ENCODE data around the gene PCNA.
A peak's percentile ranks its signal among the peaks of the same experiment; 100 is the strongest.
"Not testable (repeated sequence)": the region's sequence is repeated elsewhere in the genome, so short reads cannot be mapped to it uniquely, and the experiment has no call there.

The PCNA gene

DNA sequence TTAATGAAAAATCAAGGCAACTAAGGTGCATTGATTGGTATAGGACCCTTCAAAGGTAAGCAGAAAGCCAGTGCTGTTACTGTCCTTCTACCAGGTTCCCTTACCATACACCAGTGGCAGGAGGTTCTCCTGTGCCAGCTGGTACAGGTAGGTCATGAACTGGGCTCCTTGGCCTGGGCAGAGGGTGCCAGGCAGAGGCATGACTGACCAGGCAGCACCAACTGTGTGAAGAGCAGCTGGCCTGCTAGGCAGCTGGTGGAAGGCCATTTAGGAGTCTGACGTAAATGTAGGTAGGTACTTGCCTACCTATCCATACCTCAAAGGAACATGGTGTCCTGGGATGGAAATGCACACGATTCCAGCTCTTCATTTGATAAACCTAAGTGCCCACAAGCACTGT is 23.3 kb downstream of the PCNA start:
- DNase-seq (ENCODE audit: low spot score), result no peak

DNA sequence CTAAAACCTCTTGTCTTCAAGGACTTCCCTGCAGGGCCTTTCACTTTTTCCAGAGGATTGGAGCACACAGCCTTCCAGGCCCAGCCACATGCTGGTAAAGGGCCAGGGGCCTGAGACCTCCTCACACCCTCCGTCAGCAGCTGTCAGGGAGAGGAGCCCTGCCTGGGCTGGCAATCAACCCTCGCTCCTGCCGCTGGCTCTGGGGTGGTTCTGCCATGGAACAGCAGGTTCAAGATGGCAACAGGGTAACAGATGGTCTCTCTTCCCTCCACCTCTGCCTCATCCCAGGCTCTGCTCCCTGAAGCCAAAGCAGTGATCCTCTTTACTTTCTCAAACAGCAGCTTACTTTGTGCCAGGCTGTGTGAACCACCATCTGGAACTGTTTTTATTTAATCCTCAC is 23.8 kb downstream of the PCNA start:
- no peak for DNase-seq (ENCODE audit: low spot score)

DNA sequence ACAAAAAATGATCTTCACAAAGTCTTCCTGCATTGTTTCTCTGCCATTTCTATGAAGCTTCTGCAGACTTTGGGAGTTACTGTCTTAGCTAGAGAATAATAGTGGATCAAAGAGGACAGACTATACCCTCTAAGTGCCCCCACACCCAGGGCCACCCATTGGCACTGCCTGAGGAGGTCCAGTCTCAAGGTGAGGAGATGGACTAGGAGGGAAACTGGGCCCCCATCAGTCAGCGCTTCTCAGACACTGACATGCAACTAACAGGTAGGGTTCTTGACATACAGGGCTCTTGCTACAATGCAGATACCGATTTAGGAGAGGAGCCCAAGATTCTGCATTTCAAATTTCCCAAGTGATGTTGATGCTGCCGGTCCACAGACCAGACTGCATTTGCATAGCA is 24.3 kb downstream of the PCNA start:
- no peak for DNase-seq (ENCODE audit: low spot score)

DNA sequence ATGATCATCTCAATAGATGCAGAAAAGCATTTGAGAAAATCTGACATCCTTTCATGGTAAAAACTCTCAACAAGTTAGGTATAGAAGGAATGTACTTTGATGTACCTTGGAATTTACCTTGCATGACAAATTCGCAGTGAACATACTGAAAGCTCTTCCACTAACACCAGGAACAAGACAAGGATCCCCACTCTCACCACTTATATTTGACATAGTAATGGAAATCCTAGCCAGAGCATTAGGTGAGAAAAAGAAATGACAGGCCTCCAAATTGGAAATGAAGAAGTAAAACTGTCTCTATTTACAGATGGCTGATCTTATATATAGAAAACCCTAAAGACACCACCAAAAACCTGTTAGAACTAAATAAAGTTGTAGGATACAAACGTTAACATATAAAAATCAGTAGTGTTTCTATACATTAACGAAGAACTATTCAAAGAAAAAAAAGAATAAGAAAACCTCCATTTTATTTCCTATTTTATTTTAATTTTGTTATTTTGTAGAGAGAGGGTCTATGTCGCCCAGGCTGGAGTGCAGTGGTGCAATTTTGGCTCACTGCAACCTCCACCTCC is 26.9 kb downstream of the PCNA start:
- DNase-seq (ENCODE audit: low spot score), result no peak

- no peak for DNase-seq (ENCODE audit: low spot score)
Observed at GRCh38 chr20:5091902-5092301, 27.9 kb downstream of the PCNA start.

DNA sequence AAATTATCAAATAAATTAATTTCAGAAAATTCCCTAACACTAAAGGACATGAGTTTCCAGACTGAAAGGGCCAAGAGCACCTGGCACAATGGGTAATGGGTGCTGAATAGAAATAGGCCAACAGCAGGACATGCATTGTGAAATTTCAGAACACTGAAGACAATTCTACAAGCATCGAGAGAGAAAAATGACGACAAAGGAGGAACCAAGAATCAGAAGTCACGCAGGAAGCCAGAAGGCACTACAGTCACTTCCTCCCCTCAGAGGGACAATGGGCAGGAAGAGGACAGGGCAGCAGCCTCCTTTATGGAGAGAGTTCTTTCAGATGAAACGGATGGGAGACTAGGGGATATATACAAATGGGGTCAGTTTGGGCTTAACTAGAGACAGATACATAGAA is 29.6 kb downstream of the PCNA start:
- peak; percentile 23 for DNase-seq (ENCODE audit: low spot score)

- no peak for DNase-seq (ENCODE audit: low spot score)
Observed at GRCh38 chr20:5088688-5089087, 31.1 kb downstream of the PCNA start.

- DNase-seq (ENCODE audit: low spot score), result no peak
Observed at GRCh38 chr20:5085380-5085779, 34.4 kb downstream of the PCNA start.

DNA sequence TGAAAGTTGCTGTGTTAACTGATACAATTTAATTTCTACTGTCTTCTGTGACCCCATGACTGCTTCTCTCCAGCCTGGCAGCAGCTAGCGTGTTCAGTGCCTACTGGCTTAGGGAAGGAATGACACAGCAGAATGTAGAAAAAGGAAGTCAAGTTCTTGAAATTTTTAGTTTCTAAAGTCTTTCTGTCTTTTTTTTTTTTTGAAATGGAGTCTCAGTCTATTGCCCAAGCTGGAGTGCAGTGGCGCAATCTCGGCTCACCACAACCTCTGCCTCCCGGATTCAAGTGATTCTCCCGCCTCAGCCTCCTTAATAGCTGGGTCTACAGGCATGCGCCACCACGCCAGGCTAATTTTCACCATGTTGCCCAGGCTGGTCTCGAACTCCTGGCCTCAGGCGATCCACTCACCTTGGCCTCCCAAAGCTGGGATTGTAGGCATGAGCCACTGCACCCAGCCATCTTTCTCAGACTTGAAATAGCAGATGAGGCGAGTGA is 39.3 kb downstream of the PCNA start:
- no peak for DNase-seq (ENCODE audit: low spot score)

- DNase-seq (ENCODE audit: low spot score), result peak; percentile 82
Observed at GRCh38 chr20:5078399-5078958, 41.3 kb downstream of the PCNA start.

DNA sequence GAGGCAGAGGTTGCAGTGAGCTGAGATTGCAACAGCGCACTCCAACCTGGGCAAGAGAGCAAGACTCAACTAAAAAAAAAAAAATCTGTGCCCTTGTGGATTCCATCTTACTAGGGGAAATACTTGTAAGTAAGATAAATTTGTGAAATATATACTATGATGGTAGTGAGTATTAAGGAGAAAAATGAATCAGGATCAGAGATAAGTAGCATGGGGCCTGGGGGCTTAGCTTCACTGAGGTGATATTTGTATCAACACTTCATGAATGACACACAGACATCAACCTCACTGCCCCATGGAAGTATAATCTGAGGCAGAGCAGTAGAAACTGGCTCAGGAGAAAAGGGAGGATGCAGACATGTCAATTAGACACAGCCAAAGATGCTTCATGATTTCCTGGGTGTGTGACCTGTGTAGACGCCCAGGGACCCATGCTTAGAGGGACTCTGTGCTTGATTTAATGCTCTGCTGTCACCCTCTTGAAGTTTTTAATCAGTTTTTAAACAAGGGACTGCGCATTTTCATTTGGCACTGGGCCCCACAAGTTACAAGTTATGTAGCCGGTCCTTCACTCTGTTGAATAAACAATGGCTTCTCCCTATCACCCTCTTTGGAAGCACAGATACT is 41.9 kb downstream of the PCNA start:
- DNase-seq (ENCODE audit: low spot score), result peak; percentile 11

DNA sequence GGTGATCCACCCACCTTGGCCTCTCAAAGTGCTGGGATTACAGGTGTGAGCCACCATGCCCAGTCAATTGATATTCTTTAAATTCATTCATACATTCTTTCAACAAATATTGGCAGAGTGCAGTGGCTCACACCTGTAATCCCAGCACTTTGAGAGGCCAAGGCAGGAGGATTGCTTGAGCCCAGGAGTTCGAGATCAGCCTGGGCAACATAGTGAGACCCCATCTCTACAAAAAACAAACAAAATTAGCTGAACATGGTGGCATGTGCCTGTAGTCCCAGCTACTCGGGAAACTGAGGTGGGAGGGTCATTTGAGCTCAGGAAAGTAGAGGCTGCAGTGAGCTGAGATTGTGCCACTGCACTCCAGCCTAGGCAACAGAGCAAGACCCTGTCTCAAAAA is 42.8 kb downstream of the PCNA start:
- not testable (repeated sequence) for DNase-seq (ENCODE audit: low spot score)

GRCh38 chr20:5074232-5074674 is 45.5 kb downstream of the PCNA start:
- no peak for DNase-seq (ENCODE audit: low spot score)

DNA sequence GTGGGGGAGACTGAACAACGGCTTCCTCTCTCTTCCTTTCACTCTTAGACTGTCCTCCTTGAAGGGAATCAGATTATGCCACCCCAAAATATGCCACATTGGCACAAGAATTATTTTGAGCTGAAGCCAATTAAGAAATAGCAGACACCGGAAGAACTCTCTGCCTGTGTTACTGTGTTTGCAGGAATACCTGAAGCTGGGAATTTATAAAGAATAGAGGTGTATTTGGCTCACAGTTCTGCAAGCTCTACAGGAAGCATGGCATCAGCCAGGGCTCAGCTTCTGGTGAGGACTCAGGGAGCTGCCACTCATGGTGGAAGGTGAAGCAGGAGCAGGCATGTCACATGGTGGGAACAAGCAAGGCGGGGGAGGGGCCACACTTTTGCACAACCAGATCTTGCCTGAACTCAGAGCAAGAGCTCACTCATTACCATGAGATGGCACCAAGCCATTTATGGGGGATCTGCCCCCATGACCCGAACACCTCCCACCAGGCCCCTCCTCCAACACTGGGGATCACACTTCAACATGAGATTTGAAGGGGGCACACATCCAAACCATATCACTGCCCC is 46.0 kb downstream of the PCNA start:
- no peak for DNase-seq (ENCODE audit: low spot score)

DNA sequence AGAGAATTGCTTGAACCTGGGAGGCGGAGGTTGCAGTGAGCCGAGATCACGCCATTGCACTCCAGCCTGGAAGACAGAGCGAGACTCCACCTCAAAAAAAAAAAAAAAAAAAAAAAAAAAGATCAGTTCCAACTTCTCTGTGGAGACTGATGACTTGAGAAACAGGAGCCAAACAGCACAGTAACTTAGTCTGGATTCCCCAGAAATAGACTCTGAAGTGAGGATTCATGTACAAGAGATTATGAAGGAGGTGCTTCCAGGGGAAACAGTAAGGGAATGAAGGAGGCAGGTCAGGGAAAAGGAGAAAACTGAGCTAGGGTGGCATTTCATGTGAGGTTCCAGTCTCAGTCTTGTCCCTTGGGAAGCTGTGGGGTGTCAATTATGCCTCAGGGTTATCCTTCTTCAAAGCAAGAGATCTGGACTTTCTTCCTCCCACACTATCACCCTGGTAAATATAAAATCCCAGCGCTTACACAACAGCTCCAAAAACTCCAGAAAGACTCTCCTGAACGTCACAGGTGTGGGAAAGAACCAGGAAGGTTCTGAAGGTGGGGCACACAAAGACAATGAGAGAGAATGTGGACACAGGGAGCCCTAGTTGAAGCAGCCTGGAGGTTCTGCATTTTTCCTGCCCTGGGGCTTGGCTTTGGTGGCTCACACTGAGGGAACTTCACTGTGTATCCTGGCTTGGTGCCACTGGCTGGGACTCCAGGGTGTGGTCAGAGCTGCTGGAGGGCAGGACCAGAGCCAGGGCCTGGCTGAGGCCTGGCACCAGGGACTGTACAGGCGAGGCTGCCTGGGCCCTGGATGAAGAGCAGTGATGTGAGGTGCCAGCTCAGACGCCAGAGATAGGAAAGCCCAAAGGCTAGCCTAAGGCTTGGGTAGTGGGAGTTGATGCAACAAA is 46.8 kb downstream of the PCNA start:
- DNase-seq (ENCODE audit: low spot score), result no peak

- not testable (repeated sequence) for DNase-seq (ENCODE audit: low spot score)
Observed at GRCh38 chr20:5071942-5072341, 47.8 kb downstream of the PCNA start.

DNA sequence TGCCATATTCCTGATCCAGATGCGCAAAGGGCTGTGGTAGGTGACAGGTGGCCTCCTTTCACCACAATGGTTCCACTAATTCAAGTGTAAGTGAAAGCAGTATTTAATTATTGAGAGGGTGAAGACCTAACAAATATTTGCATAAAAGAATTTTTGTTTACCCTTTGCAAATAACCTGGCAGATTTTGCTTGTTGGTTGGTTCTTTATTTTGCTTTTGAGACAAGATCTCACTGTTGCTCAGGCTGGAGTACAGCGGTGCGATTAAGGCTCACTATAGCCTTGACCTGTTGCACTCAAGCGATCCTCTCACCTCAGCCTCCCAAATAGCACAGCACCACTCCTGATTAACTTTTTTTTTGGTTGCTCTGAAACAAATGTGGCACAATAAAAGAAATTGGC is 49.2 kb downstream of the PCNA start:
- DNase-seq (ENCODE audit: low spot score), result no peak

DNA sequence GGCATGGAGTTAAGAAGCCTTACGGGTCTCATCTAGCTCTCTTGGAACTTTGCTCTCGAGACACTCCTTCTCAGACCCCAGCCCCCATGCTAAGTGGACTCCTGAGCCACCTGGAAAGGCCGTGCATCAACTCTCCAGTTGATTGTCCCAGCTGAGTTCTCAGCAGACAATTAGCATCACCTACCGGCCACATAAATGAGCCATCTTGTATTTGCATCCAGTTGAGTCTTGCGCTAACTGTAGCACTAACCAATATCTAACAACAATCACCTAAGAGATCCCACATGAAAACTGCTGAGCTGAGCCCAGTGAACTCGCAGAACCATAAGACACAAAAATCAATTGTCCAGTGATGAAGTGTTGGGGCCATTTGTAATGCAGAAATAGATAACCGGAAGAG is 49.7 kb downstream of the PCNA start:
- DNase-seq (ENCODE audit: low spot score), result no peak

DNA sequence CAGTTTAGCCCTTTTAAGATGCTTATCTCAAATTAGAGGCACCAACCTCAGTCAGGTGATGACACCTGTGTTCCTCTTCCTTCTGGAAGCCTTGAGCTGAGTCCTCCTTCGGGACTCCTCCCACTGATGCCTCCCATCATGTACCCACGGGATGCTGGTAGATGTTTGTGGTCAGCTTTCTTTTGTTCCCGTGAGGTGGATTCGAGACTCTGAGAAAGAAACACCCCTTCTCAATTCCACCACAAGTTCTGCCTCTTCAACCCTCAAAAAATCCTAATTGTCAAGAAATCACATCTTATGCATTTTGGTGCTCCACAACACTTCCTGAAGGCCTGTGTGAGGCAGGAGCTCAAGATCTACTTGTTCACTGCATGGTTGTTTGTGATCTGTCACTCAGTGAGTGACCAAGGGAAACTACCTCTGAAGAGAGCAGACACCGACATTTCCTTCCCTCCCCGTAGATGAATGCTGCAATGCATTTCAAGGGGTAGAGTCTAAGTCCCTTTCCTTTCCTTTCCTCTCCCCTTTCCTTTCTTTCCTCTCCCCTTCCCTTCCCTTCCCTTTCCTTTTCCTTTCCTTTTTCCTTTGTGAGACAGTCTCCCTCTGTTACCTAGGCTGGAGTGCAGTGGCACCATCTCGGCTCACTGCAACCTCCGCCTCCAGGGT is 50.5 kb downstream of the PCNA start:
- DNase-seq (ENCODE audit: low spot score), result no peak

GRCh38 chr20:5067877-5068645 is 51.7 kb downstream of the PCNA start:
- DNase-seq (ENCODE audit: low spot score), result no peak

- DNase-seq (ENCODE audit: low spot score), result no peak
Observed at GRCh38 chr20:5065879-5066383, 53.8 kb downstream of the PCNA start.
